Measurements from ENCODE around the gene CLK2.

DNA sequence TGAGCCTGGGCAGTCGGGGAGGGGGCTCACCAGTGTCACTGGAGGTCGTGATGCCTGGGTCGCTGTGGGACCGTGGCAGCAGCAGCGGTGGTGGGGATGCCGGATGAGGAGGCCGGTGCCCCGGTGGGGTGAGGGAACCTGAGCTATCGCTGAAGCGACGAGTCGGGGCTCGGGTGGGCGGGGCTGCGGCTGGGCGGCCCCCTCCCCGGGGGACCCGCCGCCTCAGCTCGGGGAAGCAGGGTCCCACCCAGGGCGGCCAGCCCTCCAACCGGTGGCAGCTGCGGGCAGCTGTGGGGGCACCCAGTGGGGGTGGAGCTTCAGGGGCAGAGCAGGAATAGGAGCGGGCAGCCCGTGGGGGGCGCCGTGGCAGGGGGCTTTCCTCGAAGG is 23.1 kb downstream of the CLK2 start:
- TF ChIP-seq, protein P1, sequence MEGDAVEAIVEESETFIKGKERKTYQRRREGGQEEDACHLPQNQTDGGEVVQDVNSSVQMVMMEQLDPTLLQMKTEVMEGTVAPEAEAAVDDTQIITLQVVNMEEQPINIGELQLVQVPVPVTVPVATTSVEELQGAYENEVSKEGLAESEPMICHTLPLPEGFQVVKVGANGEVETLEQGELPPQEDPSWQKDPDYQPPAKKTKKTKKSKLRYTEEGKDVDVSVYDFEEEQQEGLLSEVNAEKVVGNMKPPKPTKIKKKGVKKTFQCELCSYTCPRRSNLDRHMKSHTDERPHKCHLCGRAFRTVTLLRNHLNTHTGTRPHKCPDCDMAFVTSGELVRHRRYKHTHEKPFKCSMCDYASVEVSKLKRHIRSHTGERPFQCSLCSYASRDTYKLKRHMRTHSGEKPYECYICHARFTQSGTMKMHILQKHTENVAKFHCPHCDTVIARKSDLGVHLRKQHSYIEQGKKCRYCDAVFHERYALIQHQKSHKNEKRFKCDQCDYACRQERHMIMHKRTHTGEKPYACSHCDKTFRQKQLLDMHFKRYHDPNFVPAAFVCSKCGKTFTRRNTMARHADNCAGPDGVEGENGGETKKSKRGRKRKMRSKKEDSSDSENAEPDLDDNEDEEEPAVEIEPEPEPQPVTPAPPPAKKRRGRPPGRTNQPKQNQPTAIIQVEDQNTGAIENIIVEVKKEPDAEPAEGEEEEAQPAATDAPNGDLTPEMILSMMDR (IDR thresholded peaks at IDR 0.05): no peak
- no peak for TF ChIP-seq POLR2A (IDR thresholded peaks at IDR 0.05)
